ENCODE data around the gene ERBB2. TPM values are rescaled to one million over a fixed set of nuclear protein-coding genes. Genes with fewer than 3 reads are reported as not detected.
"Not testable (repeated sequence)": the region's sequence is repeated elsewhere in the genome, so short reads cannot be mapped to it uniquely, and the experiment has no call there.

The ERBB2 gene
- polyA plus RNA-seq, 3 donors, result 0.17 to 0.73 TPM; not detected in 1

DNA sequence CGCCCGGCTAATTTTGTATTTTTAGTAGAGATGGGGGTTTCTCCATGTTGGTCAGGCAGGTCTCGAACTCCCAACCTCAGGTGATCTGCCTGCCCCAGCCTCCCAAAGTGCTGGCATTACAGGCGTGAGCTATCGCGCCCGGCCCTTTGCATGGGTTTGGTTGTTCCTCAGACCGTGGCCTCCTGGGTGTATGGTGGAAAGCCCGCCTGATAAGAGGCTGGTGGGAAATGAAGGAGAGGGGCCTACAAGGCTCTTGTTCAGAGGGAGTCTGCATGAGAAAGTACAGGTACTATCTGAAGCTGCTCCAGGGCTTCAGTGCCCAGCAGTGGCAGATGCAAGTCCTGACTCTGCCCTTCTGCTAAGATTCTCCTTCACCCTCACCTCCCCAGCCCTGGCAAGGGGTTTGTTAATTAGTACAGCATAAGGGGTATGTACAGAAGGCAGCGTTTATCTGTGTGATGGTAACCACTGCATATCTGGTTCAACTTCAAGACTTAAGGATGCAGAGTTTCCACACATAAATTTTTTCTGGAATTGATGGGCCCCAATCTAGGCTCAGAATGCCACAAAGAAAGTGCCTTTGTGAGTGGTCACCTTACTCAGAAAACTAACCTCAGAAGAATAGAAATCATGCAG is 62.1 kb downstream of the ERBB2 start:
- no peaks in the 10 kb centered on the region for H3K79me2 ChIP-seq (ENCODE audit: insufficient read depth, low read length)
- no peaks in the 10 kb centered on the region for H3K9me3 ChIP-seq (replicated peaks in 1 of 2; ENCODE audit: control insufficient read depth in 1 of 2, insufficient read depth in 1 of 2, low read length in 2 of 2)
- H3K4me1 ChIP-seq (ENCODE audit: control insufficient read depth in 1 of 2, insufficient read depth in 2 of 2, low read length in 2 of 2), result peaks cover 10 to 12% of the 10 kb centered on the region in 2 donors
- H3K36me3 ChIP-seq (replicated peaks in 1 of 2; ENCODE audit: control insufficient read depth in 1 of 2, insufficient read depth in 2 of 2, low read length in 2 of 2), result no peaks in the 10 kb centered on the region
- Mint-ChIP-seq H3K4me3 (no peak overlapping the region), H3K36me3 (no peaks in the 10 kb centered on the region), H3K9me3 (peaks cover 0 to 2% (median 0%) of the 10 kb centered on the region in 7 donors), H3K4me1 (peaks cover 20% of the 10 kb centered on the region), H3K27me3 (ENCODE audit: low read depth in 3 of 3) (peaks cover 18 to 36% (median 19%) of the 10 kb centered on the region in 3 donors), H3K27ac (no peak overlapping the region)
- DNase-seq, result no peak
- H2AFZ ChIP-seq (ENCODE audit: insufficient read depth, low read depth, low read length, poor library complexity, severe bottlenecking), result no peak overlapping the region
- no peak overlapping the region for H3K9ac ChIP-seq (ENCODE audit: insufficient read depth, low read length, poor library complexity, severe bottlenecking)
- peaks cover 0 to 6% of the 10 kb centered on the region in 2 donors for H3K27me3 ChIP-seq (ENCODE audit: control insufficient read depth in 2 of 2, insufficient read depth in 2 of 2, low read length in 2 of 2)
- no peak for TF ChIP-seq CTCF (IDR thresholded peaks at IDR 0.05)
- intact Hi-C loops (cut with micrococcal nuclease), result no loop called here
- no peak overlapping the region for H3K4me2 ChIP-seq (replicated peaks; ENCODE audit: extremely low read depth, low read length, poor library complexity, severe bottlenecking)
- whole genome bisulfite sequencing (ENCODE audit: insufficient coverage), result 89% methylated on average over 4 of the region's 10 CpGs
- H4K20me1 ChIP-seq (ENCODE audit: insufficient read depth, low read length), result no peaks in the 10 kb centered on the region
- no peak overlapping the region for H3K27ac ChIP-seq (ENCODE audit: low read depth in 1 of 2, low read length in 2 of 2)
- no peak overlapping the region for H3K4me3 ChIP-seq (replicated peaks in 1 of 3; ENCODE audit: low read depth in 2 of 3, low read length in 3 of 3)

GRCh38 chr17:39763051-39763820 is 63.4 kb downstream of the ERBB2 start:
- no peak overlapping the region for H3K9ac ChIP-seq (ENCODE audit: insufficient read depth, low read length, poor library complexity, severe bottlenecking)
- DNase-seq, result no peak
- no peak overlapping the region for H3K4me2 ChIP-seq (replicated peaks; ENCODE audit: extremely low read depth, low read length, poor library complexity, severe bottlenecking)
- Mint-ChIP-seq H3K9me3 (peaks cover 0 to 2% (median 0%) of the 10 kb centered on the region in 7 donors), H3K27ac (no peak overlapping the region), H3K36me3 (no peaks in the 10 kb centered on the region), H3K27me3 (ENCODE audit: low read depth in 3 of 3) (peaks cover 20 to 44% (median 24%) of the 10 kb centered on the region in 3 donors), H3K4me3 (peak overlapping the region in 1 of 2 donors; percentile 30), H3K4me1 (peaks cover 9% of the 10 kb centered on the region)
- no peaks in the 10 kb centered on the region for H3K79me2 ChIP-seq (ENCODE audit: insufficient read depth, low read length)
- no peak overlapping the region for H2AFZ ChIP-seq (ENCODE audit: insufficient read depth, low read depth, low read length, poor library complexity, severe bottlenecking)
- H4K20me1 ChIP-seq (ENCODE audit: insufficient read depth, low read length), result no peaks in the 10 kb centered on the region
- no peaks in the 10 kb centered on the region for H3K9me3 ChIP-seq (replicated peaks in 1 of 2; ENCODE audit: control insufficient read depth in 1 of 2, insufficient read depth in 1 of 2, low read length in 2 of 2)
- no peak for TF ChIP-seq CTCF (IDR thresholded peaks at IDR 0.05)
- no peak overlapping the region for H3K27ac ChIP-seq (ENCODE audit: low read depth in 1 of 2, low read length in 2 of 2)
- WGBS (ENCODE audit: insufficient coverage), result 100% methylated on average over 1 of the region's 5 CpGs
- no peak overlapping the region for H3K4me3 ChIP-seq (replicated peaks in 1 of 3; ENCODE audit: low read depth in 2 of 3, low read length in 3 of 3)
- H3K36me3 ChIP-seq (replicated peaks in 1 of 2; ENCODE audit: control insufficient read depth in 1 of 2, insufficient read depth in 2 of 2, low read length in 2 of 2), result no peaks in the 10 kb centered on the region
- peaks cover 0 to 6% of the 10 kb centered on the region in 2 donors for H3K27me3 ChIP-seq (ENCODE audit: control insufficient read depth in 2 of 2, insufficient read depth in 2 of 2, low read length in 2 of 2)
- peaks cover 2 to 3% of the 10 kb centered on the region in 2 donors for H3K4me1 ChIP-seq (ENCODE audit: control insufficient read depth in 1 of 2, insufficient read depth in 2 of 2, low read length in 2 of 2)
- intact Hi-C loops (cut with micrococcal nuclease), result no loop called here

GRCh38 chr17:39764171-39764570 is 64.3 kb downstream of the ERBB2 start:
- H2AFZ ChIP-seq (ENCODE audit: insufficient read depth, low read depth, low read length, poor library complexity, severe bottlenecking); H3K4me1 Mint-ChIP-seq; H3K79me2 ChIP-seq (ENCODE audit: insufficient read depth, low read length); H3K27ac Mint-ChIP-seq; H3K4me3 ChIP-seq (replicated peaks in 1 of 3; ENCODE audit: low read depth in 2 of 3, low read length in 3 of 3); H3K36me3 Mint-ChIP-seq; H3K9me3 Mint-ChIP-seq; H3K27ac ChIP-seq (ENCODE audit: low read depth in 1 of 2, low read length in 2 of 2); H3K4me1 ChIP-seq (ENCODE audit: control insufficient read depth in 1 of 2, insufficient read depth in 2 of 2, low read length in 2 of 2); H3K36me3 ChIP-seq (replicated peaks in 1 of 2; ENCODE audit: control insufficient read depth in 1 of 2, insufficient read depth in 2 of 2, low read length in 2 of 2); H3K9ac ChIP-seq (ENCODE audit: insufficient read depth, low read length, poor library complexity, severe bottlenecking); H3K4me3 Mint-ChIP-seq; intact Hi-C loops (cut with micrococcal nuclease); H3K4me2 ChIP-seq (replicated peaks; ENCODE audit: extremely low read depth, low read length, poor library complexity, severe bottlenecking); H3K9me3 ChIP-seq (replicated peaks in 1 of 2; ENCODE audit: control insufficient read depth in 1 of 2, insufficient read depth in 1 of 2, low read length in 2 of 2); H4K20me1 ChIP-seq (ENCODE audit: insufficient read depth, low read length); DNase-seq: not testable (repeated sequence)
- H3K27me3 ChIP-seq (ENCODE audit: control insufficient read depth in 2 of 2, insufficient read depth in 2 of 2, low read length in 2 of 2), result peaks cover 0 to 12% of the 10 kb centered on the region in 2 donors
- WGBS (ENCODE audit: insufficient coverage), result 40% methylated on average over 1 of the region's 3 CpGs
- H3K27me3 Mint-ChIP-seq (ENCODE audit: low read depth in 3 of 3), result peaks cover 24 to 44% (median 25%) of the 10 kb centered on the region in 3 donors

Data from CD14-positive monocyte (primary cell).